ENCODE data around the gene HID1. TPM values are rescaled to one million over a fixed set of nuclear protein-coding genes. Genes with fewer than 3 reads are reported as not detected.
A peak's percentile ranks its signal among the peaks of the same experiment; 100 is the strongest.

Gene HID1
- total and polyA plus RNA-seq, 9 of the 15 experiments (the other 6 are each of a cell fraction or from before 2014, with no cell fraction given), result 0.14 to 2.1 (median 0.54) TPM; not detected in 2

- H4K20me1 ChIP-seq (replicated peaks; ENCODE audit: control insufficient read depth, insufficient read depth, low read length), result no peaks in the 10 kb centered on the region
- H3K4me3 ChIP-seq, result no peak overlapping the region
- ATAC-seq, result peak; percentile 89
- ChIA-PET POLR2A (interaction anchor here (0.5 to 2.5 kb wide), 33 partner anchors 9 to 280 kb away, joined by 3 to 16 read pairs (median 4); partner anchors contain the start of genes ARMC7, FDXR, MRPL58 and NUP85), CTCF (ENCODE audit: low intra/inter-chr PET ratio) (interaction anchor here (0.5 to 6.3 kb wide), 13 partner anchors 36 to 710 kb away, joined by 3 to 86 read pairs (median 7); partner anchors contain the start of genes OTOP2 and USH1G)
- intact Hi-C loops (cut with micrococcal nuclease) (loop anchor here (1.0 to 5.0 kb wide), 6 partner anchors 46 to 452 kb away; no protein-coding TSS in a partner anchor), in situ Hi-C loops (cut with MboI) (loop anchor here (5.0 kb wide), 1 partner anchor 152 kb away; no protein-coding TSS in a partner anchor)
- peak overlapping the region; percentile 54 for H3K4me2 ChIP-seq (ENCODE audit: insufficient read depth, low read length)
- peak overlapping the region; percentile 93 for H2AFZ ChIP-seq (ENCODE audit: low read depth, low read length)
- H3K9me1 ChIP-seq (ENCODE audit: control insufficient read depth, insufficient read depth, low read length), result no peaks in the 10 kb centered on the region
- WGBS (ENCODE audit: insufficient coverage, low coverage, missing lambda C conversion rate), result 8% methylated on average over 15 of the region's 19 CpGs
- peak overlapping the region; percentile 15 to 57; a peak in 1 of 4 replicates for H3K9ac ChIP-seq (ENCODE audit: insufficient read depth in 1 of 2, low read depth in 2 of 2, low read length in 2 of 2)
- H3K27me3 ChIP-seq (ENCODE audit: control insufficient read depth in 2 of 2, insufficient read depth in 2 of 2, low read length in 2 of 2), result no peaks in the 10 kb centered on the region; a peak in 1 of 5 replicates
- peak; percentile 92 for FAIRE-seq
- no peaks in the 10 kb centered on the region for H3K79me2 ChIP-seq (ENCODE audit: control insufficient read depth, insufficient read depth, low read length)
- no TSS peak for BruUV-seq (replicated peaks)
- H3K4me1 ChIP-seq (replicated peaks in 1 of 2; ENCODE audit: control insufficient read depth in 2 of 2, insufficient read depth in 2 of 2, low read length in 2 of 2), result peaks cover 10 to 49% of the 10 kb centered on the region in 2 experiments; a peak in 4 of 5 replicates
- no peaks in the 10 kb centered on the region for H3K36me3 ChIP-seq (ENCODE audit: control insufficient read depth, insufficient read depth, low read length)
- DNase-seq (ENCODE audit: extremely low read depth in 1 of 4, low spot score in 3 of 4), result peak; percentile 91 to 92 (median 92)
- peak overlapping the region; percentile 15; the same call in 1 of the 3 replicates for H3K27ac ChIP-seq (ENCODE audit: extremely low read depth, low read depth, low read length)
- H3K9me3 ChIP-seq (replicated peaks; ENCODE audit: control insufficient read depth, insufficient read depth, low read depth, low read length), result peaks cover 4% of the 10 kb centered on the region; the same call in 1 of the 2 replicates
- TF ChIP-seq, protein P1, sequence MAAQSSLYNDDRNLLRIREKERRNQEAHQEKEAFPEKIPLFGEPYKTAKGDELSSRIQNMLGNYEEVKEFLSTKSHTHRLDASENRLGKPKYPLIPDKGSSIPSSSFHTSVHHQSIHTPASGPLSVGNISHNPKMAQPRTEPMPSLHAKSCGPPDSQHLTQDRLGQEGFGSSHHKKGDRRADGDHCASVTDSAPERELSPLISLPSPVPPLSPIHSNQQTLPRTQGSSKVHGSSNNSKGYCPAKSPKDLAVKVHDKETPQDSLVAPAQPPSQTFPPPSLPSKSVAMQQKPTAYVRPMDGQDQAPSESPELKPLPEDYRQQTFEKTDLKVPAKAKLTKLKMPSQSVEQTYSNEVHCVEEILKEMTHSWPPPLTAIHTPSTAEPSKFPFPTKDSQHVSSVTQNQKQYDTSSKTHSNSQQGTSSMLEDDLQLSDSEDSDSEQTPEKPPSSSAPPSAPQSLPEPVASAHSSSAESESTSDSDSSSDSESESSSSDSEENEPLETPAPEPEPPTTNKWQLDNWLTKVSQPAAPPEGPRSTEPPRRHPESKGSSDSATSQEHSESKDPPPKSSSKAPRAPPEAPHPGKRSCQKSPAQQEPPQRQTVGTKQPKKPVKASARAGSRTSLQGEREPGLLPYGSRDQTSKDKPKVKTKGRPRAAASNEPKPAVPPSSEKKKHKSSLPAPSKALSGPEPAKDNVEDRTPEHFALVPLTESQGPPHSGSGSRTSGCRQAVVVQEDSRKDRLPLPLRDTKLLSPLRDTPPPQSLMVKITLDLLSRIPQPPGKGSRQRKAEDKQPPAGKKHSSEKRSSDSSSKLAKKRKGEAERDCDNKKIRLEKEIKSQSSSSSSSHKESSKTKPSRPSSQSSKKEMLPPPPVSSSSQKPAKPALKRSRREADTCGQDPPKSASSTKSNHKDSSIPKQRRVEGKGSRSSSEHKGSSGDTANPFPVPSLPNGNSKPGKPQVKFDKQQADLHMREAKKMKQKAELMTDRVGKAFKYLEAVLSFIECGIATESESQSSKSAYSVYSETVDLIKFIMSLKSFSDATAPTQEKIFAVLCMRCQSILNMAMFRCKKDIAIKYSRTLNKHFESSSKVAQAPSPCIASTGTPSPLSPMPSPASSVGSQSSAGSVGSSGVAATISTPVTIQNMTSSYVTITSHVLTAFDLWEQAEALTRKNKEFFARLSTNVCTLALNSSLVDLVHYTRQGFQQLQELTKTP (IDR thresholded peaks at IDR 0.05; ENCODE audit: low read depth in 1 of 2, partially characterized antibody in 2 of 2), result peak in 1 of 2 experiments; percentile 37
- TF ChIP-seq TAF9B (IDR thresholded peaks at IDR 0.05; ENCODE audit: partially characterized antibody) (no peak), ARID2 (IDR thresholded peaks at IDR 0.05) (0 out of 2 replicates have a peak, but pooled peaks have one; percentile 42), USF2 (CRISPR knock-in tag; IDR thresholded peaks at IDR 0.05) (peak; percentile 77), HLTF (IDR thresholded peaks at IDR 0.05) (peak; percentile 79), NCOA4 (IDR thresholded peaks at IDR 0.05; ENCODE audit: partially characterized antibody) (no peak), ZNF696 (CRISPR knock-in tag; conservative IDR thresholded peaks at IDR 0.05) (no peak), SIN3B (IDR thresholded peaks at IDR 0.05; ENCODE audit: low read depth) (no peak), CTBP1 (IDR thresholded peaks at IDR 0.05; ENCODE audit: borderline replicate concordance) (peak; percentile 76), XRCC4 (IDR thresholded peaks at IDR 0.05; ENCODE audit: extremely low read depth, insufficient read depth, insufficient read length) (no peak)
- TF ChIP-seq, protein P2, sequence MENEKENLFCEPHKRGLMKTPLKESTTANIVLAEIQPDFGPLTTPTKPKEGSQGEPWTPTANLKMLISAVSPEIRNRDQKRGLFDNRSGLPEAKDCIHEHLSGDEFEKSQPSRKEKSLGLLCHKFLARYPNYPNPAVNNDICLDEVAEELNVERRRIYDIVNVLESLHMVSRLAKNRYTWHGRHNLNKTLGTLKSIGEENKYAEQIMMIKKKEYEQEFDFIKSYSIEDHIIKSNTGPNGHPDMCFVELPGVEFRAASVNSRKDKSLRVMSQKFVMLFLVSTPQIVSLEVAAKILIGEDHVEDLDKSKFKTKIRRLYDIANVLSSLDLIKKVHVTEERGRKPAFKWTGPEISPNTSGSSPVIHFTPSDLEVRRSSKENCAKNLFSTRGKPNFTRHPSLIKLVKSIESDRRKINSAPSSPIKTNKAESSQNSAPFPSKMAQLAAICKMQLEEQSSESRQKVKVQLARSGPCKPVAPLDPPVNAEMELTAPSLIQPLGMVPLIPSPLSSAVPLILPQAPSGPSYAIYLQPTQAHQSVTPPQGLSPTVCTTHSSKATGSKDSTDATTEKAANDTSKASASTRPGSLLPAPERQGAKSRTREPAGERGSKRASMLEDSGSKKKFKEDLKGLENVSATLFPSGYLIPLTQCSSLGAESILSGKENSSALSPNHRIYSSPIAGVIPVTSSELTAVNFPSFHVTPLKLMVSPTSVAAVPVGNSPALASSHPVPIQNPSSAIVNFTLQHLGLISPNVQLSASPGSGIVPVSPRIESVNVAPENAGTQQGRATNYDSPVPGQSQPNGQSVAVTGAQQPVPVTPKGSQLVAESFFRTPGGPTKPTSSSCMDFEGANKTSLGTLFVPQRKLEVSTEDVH (IDR thresholded peaks at IDR 0.05; ENCODE audit: low read depth, partially characterized antibody), result peak; percentile 49
These were observed 11.8 kb downstream of the HID1 start for GRCh38 chr17:74960570-74961342.
